Loucy (cell line): Measurements from ENCODE around the gene MYH9.

Experiments used
- H2AFZ ChIP-seq: fragments of 200-600 bp; sonication (generic); 2 replicates; pipeline ENCODE4 v1.6.0; 2016; ENCODE audit warnings: antibody characterized with exemption, mild to moderate bottlenecking, low read length, moderate library complexity
- H3F3A ChIP-seq: fragments of 200-600 bp; 2 replicates; pipeline ENCODE4 v1.6.0; 2016; ENCODE audit warnings: antibody characterized with exemption, low read depth, mild to moderate bottlenecking
- H3K27me3 ChIP-seq: fragments of 200-600 bp; sonication (generic); 2 replicates; pipeline ENCODE4 v1.6.1; 2014; ENCODE audit warnings: low read length, mild to moderate bottlenecking; ENCODE audit not compliant: insufficient read depth, poor library complexity, severe bottlenecking
- H3K36me3 ChIP-seq: fragments of 200-600 bp; sonication (generic); 2 replicates; pipeline ENCODE4 v1.6.1; 2016; ENCODE audit warnings: low read length; ENCODE audit not compliant: insufficient read depth
- H3K4me1 ChIP-seq: fragments of 200-600 bp; sonication (generic); 2 replicates; pipeline ENCODE4 v1.5.1; 2014; ENCODE audit warnings: low read length, mild to moderate bottlenecking; ENCODE audit not compliant: insufficient read depth, poor library complexity, severe bottlenecking
- H3K4me2 ChIP-seq: fragments of 200-600 bp; sonication (generic); 2 replicates; pipeline ENCODE4 v1.6.0; 2014; ENCODE audit warnings: antibody characterized with exemption, low read length, low read depth, mild to moderate bottlenecking; ENCODE audit not compliant: poor library complexity, severe bottlenecking
- H3K4me3 ChIP-seq: fragments of 200-600 bp; sonication (generic); 2 replicates; pipeline ENCODE4 v1.5.1; 2014; ENCODE audit warnings: low read length, mild to moderate bottlenecking, mixed read lengths; ENCODE audit not compliant: poor library complexity, severe bottlenecking
- H3K79me2 ChIP-seq: fragments of 200-600 bp; sonication (generic); 2 replicates; pipeline ENCODE4 v1.6.1; 2014; ENCODE audit warnings: low read length; ENCODE audit not compliant: insufficient read depth
- H3K9ac ChIP-seq: fragments of 200-600 bp; sonication (generic); 2 replicates; pipeline ENCODE4 v1.6.0; 2014; ENCODE audit warnings: mild to moderate bottlenecking, low read depth, low read length, moderate library complexity; ENCODE audit not compliant: poor library complexity, severe bottlenecking
- H3K9me2 ChIP-seq: fragments of 200-600 bp; sonication (generic); replicated peaks from 2 replicates; pipeline ENCODE4 v1.6.1; 2016; ENCODE audit warnings: low read depth, low read length, mixed read lengths
- H3K9me3 ChIP-seq: fragments of 200-600 bp; sonication (generic); 2 replicates; pipeline ENCODE4 v1.6.1; 2014; ENCODE audit warnings: mild to moderate bottlenecking, antibody characterized with exemption, low read length, low read depth; ENCODE audit not compliant: insufficient read depth
- H4K20me1 ChIP-seq: fragments of 200-600 bp; sonication (generic); 2 replicates; pipeline ENCODE4 v1.6.0; 2014; ENCODE audit warnings: antibody characterized with exemption, low read length, mild to moderate bottlenecking; ENCODE audit not compliant: insufficient read depth, poor library complexity, severe bottlenecking
- CTCF ChIP-seq: fragments of 200-600 bp; sonication (generic); conservative IDR thresholded peaks from 2 replicates; pipeline ENCODE4 v1.5.1; 2014; ENCODE audit warnings: mild to moderate bottlenecking, antibody characterized with exemption, low read length
- EZH2phosphoT487 ChIP-seq: fragments of 200-600 bp; IDR thresholded peaks from 2 replicates; pipeline ENCODE4 v1.6.1; 2018; ENCODE audit warnings: antibody characterized with exemption, mild to moderate bottlenecking, moderate library complexity, borderline replicate concordance

MYH9 gene

GRCh38 chr22:36237462-36238372 is 150.1 kb downstream of the MYH9 start:
- no peaks in the 10 kb centered on the region for H3F3A ChIP-seq
- H3K79me2 ChIP-seq, result peaks cover 33% of the 10 kb centered on the region
- H3K4me2 ChIP-seq, result peak overlapping the region; percentile 88
- no peaks in the 10 kb centered on the region for H3K36me3 ChIP-seq
- TF ChIP-seq CTCF, result no peak
- no peak for TF ChIP-seq EZH2phosphoT487
- H3K9me2 ChIP-seq, result no peaks in the 10 kb centered on the region
- H3K27me3 ChIP-seq, result no peaks in the 10 kb centered on the region
- H2AFZ ChIP-seq, result no peak overlapping the region
- peaks cover 47% of the 10 kb centered on the region for H3K4me1 ChIP-seq
- H3K9ac ChIP-seq, result peak overlapping the region; percentile 88
- H3K9me3 ChIP-seq, result no peaks in the 10 kb centered on the region
- no peaks in the 10 kb centered on the region for H4K20me1 ChIP-seq
- peak overlapping the region; percentile 85 for H3K4me3 ChIP-seq

GRCh38 chr22:36236388-36237319 is 151.1 kb downstream of the MYH9 start:
- Histone ChIP-seq H3K4me3 (peak overlapping the region; percentile 85), H3K4me2 (peak overlapping the region; percentile 88), H3K4me1 (peaks cover 47% of the 10 kb centered on the region), H3K9ac (peak overlapping the region; percentile 88), H3K79me2 (peaks cover 33% of the 10 kb centered on the region), H3F3A (no peaks in the 10 kb centered on the region), H3K36me3 (no peaks in the 10 kb centered on the region), H3K9me2 (no peaks in the 10 kb centered on the region), H3K9me3 (no peaks in the 10 kb centered on the region), H4K20me1 (no peaks in the 10 kb centered on the region), H3K27me3 (no peaks in the 10 kb centered on the region), H2AFZ (no peak overlapping the region)
- TF ChIP-seq CTCF (no peak), EZH2phosphoT487 (no peak)

GRCh38 chr22:36235585-36235984 is 152.2 kb downstream of the MYH9 start:
- no peak for TF ChIP-seq CTCF
- TF ChIP-seq EZH2phosphoT487, result no peak
- H3K9ac ChIP-seq, result no peak overlapping the region
- no peak overlapping the region for H2AFZ ChIP-seq
- H3K79me2 ChIP-seq, result peaks cover 33% of the 10 kb centered on the region
- H4K20me1 ChIP-seq, result no peaks in the 10 kb centered on the region
- no peaks in the 10 kb centered on the region for H3K36me3 ChIP-seq
- peak overlapping the region; percentile 88 for H3K4me2 ChIP-seq
- no peaks in the 10 kb centered on the region for H3F3A ChIP-seq
- H3K4me1 ChIP-seq, result peaks cover 47% of the 10 kb centered on the region
- no peaks in the 10 kb centered on the region for H3K27me3 ChIP-seq
- no peaks in the 10 kb centered on the region for H3K9me2 ChIP-seq
- no peaks in the 10 kb centered on the region for H3K9me3 ChIP-seq
- H3K4me3 ChIP-seq, result no peak overlapping the region
